NK-92 treated with Interleukin-12 subunit alpha and Interleukin-12 subunit beta, amount 100 ng/mL, for 24 hours (cell line): ENCODE results near the gene TRAF3.

Source experiments
- DNase-seq: peaks from one replicate; lab custom pipeline; 2025; lab: John Stamatoyannopoulos, UW

The TRAF3 gene

DNA sequence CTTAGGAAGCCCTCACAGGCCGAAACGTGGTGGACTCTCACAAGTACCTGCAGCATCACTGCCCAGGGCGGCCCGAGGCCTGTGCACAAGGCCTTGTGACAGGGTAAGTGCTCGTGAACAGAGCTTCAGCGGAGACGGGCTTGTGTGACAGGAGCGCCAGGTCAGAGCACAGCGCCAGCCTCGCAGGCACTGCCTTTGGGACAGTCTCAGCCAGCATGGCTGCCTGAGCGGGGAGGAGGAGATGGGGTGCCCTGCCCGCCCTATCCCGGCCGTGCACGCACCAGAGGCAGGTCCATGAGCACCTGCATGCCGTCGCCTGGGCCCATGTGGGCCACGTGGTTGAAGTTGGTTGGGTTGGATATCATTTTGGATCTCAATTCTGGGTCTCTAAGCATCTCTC, 162.1 kb downstream of the TRAF3 start:
- DNase-seq: no peak

DNA sequence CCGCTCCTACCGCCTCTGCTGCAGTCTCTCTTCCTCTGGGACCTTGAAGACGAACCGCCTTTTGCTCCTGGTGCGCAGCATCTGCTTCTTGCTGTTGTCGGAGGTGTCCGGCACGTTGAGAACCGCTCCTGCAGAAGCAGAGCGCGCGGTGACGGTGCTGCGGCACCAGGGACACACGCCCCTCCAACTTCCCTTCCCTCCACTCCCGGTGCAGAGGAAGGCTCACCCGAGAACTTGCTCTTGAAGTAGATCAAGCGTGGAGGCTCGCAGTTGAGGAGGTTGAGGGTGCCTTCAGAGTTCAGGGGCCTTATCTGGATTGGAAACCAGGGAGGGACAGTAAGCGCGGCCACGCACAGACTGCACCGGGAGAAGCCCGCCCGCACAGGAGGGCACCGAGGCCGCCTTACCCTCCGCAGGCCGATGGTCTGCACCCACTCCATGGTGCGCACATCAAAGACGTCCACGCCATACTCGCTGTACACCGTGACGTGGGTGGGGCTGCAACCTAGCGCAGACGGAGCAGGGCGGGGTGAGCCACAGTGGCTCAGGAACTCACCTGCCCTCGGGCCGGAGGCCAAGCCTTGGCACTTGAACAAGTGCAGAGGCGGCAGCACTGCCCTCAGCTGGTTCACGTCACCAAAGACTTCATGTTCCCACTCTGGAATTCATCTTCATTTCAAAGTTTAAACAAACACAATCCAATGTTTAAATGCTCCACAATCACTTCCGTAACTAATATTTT, 162.7 kb downstream of the TRAF3 start:
- no peak for DNase-seq

DNA sequence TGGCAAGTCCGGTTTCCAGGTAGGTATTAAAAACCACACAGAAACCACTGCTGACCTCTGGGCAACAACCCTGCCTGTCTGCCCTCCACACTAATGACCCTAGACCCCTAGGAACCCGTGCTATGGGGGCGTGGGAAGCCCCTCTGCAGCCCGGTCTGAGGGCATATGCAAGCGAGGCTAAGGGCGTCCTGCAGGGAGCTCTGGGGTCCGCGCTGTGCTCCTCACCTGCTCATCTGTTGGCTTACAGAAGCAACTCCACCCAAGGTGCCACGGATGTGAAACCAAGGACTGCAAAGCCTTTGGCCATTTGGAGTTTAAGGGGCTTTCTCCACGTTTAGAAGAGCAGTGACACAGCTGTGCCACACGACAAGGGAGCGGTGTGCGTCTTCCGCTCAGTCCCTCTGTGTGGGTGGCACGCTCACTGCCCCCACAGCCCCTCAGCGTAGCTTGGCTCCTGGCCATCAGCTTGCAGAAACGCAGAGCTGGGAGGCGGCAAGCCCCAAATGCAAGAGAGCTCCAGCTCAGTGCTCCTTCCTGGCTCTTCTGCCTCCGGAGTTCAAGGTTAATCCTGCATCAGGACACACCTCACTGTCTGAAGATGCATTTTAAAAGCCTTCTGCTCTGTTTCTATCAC, 163.6 kb downstream of the TRAF3 start:
- no peak for DNase-seq

DNA sequence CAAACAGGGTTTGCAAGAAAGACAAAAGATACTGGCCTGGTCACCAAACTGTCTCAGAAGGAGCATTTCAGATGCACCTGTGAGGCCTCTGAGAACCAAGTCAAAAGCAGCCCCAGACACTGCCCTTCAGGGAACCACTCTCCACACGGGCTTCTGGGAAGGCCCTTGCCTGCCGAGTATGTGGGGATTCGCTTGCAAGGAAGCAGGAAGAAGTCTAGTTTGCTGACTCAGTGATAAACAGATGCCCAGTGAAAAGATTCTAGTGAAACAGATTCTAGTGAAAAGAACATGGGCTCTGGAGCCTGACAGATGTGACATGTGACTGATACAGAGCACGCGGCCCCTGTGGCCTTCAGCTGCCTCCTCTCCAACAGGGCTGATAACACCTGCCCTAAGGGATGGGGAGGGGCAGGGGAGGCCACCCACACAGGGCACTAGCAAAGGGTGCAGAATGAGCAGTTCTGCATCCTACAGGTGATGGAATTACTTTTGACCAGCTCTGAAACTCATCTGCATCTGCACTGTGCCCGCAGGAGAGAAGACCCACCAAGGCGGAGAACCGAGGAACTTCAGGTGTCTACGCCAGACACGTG, 164.3 kb downstream of the TRAF3 start:
- DNase-seq: no peak

DNA sequence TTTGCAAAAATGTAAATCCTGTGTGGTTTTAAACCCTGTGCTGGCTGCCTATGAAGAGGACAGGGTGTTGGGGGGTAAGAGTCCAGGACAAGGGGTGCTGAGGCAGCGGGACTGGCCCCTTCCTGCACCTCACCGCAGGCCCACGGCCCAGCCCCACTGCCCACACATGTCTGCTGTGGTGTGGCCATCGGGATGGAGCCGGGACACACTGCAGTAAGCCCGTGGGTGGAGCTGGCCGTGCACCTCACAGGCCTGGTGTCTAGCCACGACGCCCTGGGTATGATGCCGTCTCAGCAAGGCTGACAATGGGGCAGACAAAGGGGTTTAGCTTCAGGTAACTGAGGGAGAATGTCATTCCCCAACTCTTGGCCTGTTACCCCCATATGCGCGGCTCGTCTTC, 164.8 kb downstream of the TRAF3 start:
- DNase-seq: no peak

DNA sequence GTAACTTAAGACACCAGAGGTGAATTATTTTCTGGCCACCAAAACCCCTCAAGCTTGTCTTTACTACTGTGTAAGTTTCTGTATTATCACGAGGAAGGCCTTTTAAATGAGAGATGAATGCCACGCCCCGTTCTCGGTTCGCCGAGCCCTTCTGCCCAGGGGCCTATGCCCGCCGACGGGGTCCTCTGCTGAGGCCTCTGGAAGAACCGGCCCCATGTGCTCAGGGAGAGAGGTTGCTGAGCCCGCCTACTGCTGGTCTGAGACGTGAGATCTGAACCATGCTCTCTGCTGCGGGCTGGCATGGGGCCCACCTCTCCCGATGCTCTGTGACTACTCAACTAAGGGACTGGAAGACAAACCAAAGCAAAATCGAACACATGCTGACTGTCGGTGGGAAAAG, 166.2 kb downstream of the TRAF3 start:
- no peak for DNase-seq

DNA sequence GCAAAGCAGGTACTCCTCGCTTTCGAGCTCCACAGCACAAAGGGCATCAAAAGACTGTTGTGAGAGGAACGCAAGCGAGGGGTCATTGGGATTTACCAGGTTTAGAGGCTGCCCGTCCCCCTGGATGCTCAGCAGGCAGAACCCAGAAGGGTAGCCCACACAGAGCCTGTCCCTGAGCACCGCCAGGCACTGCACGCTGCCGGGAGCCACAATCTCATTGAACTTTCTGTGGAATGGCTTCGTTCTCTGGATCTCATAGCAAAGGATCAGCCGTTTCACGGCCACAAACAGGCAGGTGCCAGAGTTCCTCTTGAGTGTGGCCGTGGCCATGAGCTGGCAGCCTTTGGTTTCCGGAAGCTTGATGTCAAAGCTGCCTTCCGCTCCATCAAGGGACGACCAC, 166.7 kb downstream of the TRAF3 start:
- DNase-seq: no peak

DNA sequence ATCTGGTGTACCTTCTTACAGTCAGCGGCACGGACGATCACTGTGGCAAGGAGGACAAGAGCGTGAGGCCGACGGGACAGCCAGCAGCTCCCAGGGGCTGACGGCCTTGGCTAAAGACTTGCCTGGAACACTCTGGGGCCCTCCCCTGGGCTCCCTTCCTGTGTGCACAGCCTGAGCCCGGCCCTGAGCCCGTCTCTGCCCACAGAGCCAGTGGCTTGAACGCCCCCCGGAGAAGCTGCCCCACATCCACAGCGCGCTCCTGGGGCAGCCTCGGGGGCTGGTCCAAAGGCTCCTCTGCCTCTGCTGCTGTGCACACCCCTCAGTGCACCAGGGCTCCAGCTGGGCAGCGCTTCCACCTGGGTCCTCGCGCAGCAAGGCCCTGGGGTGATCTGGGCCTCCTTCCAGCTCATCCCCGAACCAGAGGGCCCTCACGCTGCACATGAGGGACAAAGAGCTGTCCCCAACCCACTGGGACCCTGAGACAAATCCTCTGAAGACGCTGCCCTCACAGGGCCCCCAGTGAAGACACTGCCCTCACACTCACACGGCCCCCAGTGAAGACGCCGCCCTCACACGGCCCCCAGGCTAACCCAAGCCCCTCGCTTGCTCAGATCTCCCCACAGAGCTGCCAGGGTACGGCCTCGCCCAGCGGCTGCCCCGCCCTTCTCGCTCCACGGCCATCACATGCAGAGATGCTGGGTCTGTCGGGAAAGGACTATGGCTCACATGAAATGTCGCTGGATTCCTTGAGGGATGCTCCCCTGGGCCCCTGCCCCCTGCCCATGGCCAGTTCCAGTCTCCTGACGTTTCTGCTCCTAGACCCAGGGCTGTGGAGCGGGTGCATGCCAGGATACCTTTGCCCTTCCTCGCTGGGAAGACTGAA, 167.4 kb downstream of the TRAF3 start:
- no peak for DNase-seq

DNA sequence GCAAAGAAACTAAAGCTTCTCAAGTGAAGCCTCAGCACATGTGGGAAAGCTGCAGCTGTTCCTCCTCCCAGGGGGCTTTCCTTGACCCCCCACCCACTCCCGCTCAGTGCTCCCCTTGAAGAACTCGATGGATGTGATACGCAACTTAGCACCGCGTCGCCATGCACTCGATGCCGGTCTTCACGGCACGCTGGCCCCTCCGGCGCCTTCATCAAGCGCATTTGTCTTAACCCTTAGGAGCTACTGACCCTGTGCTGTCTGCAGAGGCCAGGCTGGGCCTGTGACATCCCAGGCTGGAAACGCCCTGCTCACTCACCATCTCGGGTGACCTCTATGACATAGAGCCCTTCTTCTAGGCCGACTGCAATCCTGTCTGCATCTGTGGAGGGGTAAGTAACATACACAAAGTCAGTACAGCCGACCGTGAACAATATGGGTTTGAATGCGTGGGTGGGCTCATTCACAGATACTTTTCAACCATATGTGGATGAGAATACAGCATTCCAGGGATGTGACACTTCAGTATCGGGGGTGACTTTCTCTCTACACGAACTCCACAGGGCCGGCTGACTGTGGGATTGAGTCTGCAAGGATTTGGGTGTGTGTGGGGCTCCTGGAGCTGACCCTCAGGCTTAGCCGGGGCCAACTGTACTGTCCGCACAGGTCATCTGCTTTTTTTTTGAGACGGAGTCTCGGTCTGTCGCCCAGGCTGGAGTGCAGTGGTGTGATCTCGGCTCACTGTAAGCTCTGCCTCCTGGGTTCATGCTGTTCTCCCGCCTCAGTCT, 168.3 kb downstream of the TRAF3 start:
- no peak for DNase-seq

DNA sequence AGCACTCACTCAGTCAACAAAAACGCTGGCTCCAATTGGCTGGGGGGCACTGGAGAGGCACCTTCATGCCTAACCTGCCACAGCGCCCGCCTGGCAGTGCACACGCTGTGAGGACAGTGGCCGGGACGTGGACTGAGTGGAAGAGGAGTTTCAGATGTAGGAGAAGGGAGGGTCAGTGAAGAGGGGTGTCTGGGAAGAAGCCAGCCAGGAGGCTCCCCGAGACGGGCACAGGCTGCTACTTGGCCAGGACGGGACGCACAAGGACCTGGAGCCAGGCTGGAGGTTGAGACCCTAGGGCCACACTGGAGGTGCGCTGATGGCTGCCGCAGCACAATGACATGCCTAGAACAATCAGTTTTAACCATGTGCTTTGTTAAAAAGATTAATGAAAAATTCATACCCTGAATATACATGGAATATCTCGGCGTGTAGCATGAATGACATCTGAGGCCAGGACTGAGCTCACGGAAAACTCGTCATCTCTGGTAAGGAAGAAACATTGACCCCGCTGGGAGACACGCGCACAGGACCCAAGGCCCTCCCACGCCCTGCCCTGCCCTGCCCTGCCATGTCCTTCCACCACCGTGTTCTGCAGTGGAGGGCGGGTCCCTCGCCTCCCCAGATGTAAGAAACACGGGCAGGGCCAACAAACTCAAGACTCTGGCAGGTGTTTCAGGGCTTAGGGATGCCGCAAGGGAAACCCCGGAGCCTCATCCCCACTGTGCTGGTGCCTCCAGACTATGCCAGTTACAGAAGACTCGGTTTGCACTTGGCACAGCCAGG, 170.3 kb downstream of the TRAF3 start:
- DNase-seq: no peak

DNA sequence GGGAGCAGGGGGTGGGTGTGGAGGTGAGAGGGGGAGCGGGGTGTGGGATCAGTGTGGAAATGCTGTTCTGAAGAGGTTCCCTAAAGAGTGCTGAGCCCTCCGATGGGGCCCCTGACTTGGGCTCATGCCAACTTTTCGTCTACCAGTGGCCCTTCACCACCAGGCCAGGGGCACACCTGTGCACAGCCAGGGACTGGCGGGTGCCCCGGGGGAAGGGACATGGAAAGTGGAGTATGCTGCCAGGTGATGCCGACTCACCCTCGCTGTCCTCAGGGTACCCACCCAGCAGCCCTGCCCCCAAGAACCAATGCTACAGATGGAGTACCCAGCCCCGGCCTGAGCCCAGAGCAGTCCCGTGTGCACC, 171.4 kb downstream of the TRAF3 start:
- no peak for DNase-seq

DNA sequence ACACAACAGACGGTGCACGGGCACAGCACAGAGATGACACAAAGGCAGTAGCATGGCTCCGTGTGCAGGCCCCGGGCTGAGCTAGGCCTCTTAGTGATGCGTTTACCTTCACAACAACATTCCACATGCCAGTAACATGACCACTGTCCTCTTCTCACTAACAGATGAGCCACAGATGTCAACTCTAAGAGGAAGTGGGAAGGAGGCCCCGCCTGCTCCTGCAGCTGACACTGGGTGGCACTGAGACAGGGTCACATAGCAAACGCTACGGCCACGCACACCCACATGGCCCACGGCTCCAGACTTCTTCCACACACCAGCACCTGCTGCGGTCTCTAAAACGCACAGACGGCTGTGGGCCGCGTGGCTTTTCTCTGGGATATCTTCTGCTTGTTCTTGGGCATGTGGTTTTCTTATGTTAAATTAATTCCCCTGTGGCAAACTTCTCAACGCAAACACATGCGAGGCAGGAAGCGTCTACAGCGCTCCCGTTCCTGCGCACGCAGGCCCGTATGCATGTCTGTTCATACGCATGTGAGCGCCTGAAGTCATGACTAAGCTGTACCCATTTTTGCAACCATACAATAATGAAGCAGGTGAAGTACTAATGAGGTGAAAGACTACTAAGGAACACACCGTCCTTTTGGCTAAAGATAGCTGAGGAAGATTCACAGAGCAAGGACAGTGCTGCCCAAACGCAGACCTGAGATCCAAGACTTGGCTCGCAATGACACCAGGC, 172.0 kb downstream of the TRAF3 start:
- no peak for DNase-seq

DNA sequence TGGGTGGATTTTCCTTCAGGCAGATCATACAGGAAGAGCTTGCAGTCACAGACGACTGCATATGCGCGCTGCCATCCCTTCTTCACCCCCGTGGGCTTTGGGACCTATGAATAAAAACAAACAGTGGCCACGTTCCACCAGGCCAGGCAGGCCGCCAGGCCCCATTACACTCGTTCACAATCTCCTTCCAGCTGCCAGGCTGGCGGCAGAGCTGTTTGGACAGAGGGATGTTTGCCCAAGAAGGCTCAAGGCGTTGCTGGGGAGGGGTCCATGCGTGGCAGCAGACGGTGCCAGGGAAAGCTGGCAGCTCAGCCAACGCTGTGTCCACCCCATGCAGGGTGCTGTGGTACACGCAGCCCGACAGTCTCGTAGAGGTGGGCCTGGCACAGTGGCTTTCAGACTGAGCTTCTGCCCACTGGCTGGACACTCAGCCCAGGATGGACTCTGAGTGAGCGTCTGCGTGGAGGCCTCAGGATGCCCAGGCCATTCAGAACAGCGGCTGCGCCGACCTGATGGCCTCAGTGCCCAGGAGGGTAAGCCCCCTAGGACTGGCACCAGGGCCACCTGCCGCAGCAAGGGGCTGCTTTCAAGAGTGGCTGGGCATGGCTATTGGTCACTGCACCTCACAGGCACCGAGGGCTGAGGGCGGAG, 172.7 kb downstream of the TRAF3 start:
- no peak for DNase-seq

DNA sequence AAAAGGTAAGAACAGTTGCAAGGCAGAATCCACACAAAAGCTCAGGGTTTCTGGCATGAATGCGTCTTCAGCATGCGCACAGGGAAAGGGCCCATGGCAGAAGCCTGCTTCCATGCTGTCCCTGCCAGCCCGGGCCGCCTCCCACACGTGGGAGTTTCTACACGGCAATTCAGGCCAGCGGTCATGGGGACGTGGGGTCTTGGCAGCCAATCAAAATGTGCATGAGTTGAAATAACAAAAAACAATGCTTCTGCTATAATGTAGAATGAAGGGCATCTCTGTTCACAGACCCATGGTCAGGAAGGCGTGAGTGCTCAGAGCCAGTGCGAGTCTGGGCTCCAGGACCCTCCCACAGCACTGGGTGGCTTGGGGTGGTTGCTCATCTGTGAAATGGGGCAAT, 173.8 kb downstream of the TRAF3 start:
- no peak for DNase-seq

DNA sequence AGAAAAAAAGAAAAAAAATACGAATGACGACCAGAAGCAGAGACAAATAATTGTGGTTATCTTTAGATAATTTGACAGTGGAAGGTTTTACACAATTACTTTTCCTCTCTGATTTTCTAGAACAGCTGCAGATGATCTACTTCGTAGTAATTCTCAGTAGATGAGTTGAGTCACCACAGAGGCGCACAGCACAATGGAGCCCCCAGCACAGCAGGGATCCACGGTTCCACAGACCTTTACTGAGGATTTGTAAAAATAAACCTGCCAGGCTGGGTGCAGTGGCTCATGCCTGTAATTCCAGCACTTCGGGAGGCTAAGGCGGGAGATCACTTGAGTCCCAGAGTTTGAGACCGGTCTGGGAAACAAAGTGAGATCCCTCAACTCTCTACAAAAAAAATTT, 174.6 kb downstream of the TRAF3 start:
- no peak for DNase-seq

DNA sequence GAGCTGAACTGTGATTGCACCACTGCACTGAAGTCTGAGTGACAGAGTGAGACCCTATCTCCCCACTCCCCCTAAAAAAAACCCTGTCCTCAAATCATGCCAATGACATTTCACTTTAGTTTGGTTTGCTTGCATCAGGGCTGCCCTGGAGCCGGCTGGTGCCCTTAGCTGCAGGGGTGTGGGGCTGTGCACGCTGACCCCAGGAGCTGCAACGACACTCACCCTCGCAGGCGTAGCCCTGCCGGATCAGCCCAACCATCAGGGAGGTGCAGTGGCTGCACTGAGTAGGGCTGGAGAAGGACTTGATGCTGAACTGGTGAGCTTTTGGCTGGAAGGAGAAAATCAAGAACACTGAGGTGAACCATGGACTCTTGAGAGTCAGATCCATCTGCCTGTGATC, 175.0 kb downstream of the TRAF3 start:
- no peak for DNase-seq

DNA sequence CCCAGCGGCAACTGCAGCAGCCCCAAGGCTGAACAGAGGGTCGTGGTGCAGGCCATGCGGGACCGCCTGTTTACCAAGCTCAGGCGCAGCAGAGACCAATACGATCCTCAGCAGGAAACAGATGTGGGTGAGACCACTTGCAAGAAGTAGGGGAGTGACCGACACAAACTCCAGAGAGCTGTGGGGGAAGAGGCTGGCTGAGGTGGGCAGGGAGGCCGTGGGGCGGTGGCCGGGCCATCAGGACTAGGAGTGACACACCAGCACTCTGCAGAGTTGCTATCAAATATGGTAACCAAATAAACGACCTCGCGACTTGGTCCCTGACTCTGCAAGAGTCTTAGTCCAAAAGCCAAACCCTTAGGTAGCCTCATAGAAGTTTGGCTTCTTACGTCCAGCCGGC, 175.9 kb downstream of the TRAF3 start:
- DNase-seq: no peak

DNA sequence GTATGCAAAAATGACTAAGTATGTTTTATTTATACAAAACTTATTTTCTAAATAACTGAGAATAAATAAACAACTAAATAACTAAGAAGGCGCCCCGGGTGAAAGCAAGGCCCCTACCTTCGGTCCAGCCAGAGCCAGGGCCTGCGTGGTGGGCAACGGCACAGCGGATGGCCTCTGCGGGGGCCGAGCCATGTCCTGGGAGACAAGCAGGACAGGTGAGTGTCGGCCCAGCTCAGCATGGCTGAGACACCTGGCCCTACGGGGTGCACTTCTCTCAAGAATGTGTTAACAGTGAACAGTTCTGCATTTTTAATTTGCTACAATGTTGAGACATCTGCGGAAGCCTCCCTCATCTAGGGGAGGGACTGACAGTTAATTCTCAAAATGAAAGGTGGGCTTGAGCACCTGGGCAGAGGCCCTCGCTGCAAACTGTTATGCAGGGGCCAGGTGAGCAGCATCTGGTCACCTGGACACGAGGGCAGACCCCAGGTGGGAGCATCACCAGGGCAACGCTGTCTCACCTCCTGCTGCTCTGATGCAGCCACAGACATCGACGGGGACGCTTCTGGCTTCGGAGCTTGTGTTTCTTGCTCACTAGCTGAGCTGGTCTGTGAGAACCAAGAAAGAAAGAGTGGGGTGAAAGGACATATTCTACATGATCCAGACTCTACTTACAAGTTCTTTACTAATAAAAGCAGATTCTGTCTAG, 177.0 kb downstream of the TRAF3 start:
- no peak for DNase-seq
